Stomach (tissue), 9 donors: ENCODE data around the gene SELENOT. TPM values are rescaled to one million over a fixed set of nuclear protein-coding genes. Genes with fewer than 3 reads are reported as not detected.
"Not testable (repeated sequence)": the region's sequence is repeated elsewhere in the genome, so short reads cannot be mapped to it uniquely, and the experiment has no call there.

ENCODE experiments used
- DNase-seq, 2 donors: peaks; one replicate each; pipeline versions ENCODE4 v3.0.0 to v3.0.0-alpha.2; 2013 to 2019
- H3K27ac ChIP-seq, 5 donors: fragments of 200-600 bp in 4 of 5; sonication (generic) in 4 of 5; one replicate each; pipeline ENCODE4 v1.5.1; 2013 to 2019; ENCODE audit warnings: mild to moderate bottlenecking in 1 of 5, moderate library complexity in 1 of 5
- H3K27me3 ChIP-seq, 3 donors: fragments of 200-600 bp; sonication (generic); one replicate each; pipeline ENCODE4 v1.5.1; 2017 to 2019; ENCODE audit warnings: mixed run types in 1 of 3
- H3K36me3 ChIP-seq, 4 donors: fragments of 200-600 bp; sonication (generic); 1 replicate in 3 of 4; 2 replicates in 1 of 4; pipeline ENCODE4 v1.5.1; 2016 to 2019
- H3K4me1 ChIP-seq, 4 donors: fragments of 200-600 bp; sonication (generic); one replicate each; pipeline ENCODE4 v1.5.1; 2016 to 2019
- H3K4me3 ChIP-seq, 4 donors: fragments of 200-600 bp; sonication (generic) in 3 of 4; one replicate each; pipeline ENCODE4 v1.5.1; 2016 to 2019; ENCODE audit warnings: mild to moderate bottlenecking in 1 of 4
- H3K9me3 ChIP-seq, 4 donors: fragments of 200-600 bp; sonication (generic); one replicate each; pipeline ENCODE4 v1.5.1; 2016 to 2019
- CTCF ChIP-seq, 7 experiments: fragments of 450-650 bp in 4 of 7; fragments of 200-600 bp in 3 of 7; sonication (generic) in 3 of 7; IDR thresholded peaks; one replicate each; pipeline ENCODE4 v1.5.1; 2016 to 2019; ENCODE audit warnings: antibody characterized with exemption in 7 of 7, control low read depth in 2 of 7, mild to moderate bottlenecking in 1 of 7
- EP300 ChIP-seq: sonication (generic); formaldehyde crosslinking; IDR thresholded peaks from one replicate; pipeline ENCODE4 v1.6.1; 2017; ENCODE audit warnings: antibody characterized with exemption
- POLR2A ChIP-seq, 4 donors: fragments of 450-650 bp; IDR thresholded peaks; one replicate each; pipeline ENCODE4 v1.6.1; 2016; ENCODE audit warnings: antibody characterized with exemption in 4 of 4, control low read depth in 2 of 4, mild to moderate bottlenecking in 1 of 4, moderate library complexity in 1 of 4
- POLR2AphosphoS5 ChIP-seq, 3 donors: sonication (generic); formaldehyde crosslinking; IDR thresholded peaks; one replicate each; pipeline ENCODE4 v1.6.1; 2016; ENCODE audit warnings: antibody characterized with exemption in 3 of 3
- WGBS, 5 donors: extraction: QIAGEN DNeasy Blood & Tissue Kit in 3 of 5; methylation state at CpG; one replicate each; pipeline versions ENCODE4 v1.1.5 to v1.1.7; 2013 to 2018; 5-methylcytosine and 5-hydroxymethylcytosine counted together
- intact Hi-C: fragments of 100-400 bp; cut with DNase I; formaldehyde crosslinking; loops from one replicate; pipeline ENCODE4 v1.15.1; 2023; ENCODE audit warnings: low total_unique reads
- polyA plus RNA-seq, 3 donors: library from polyadenylated mRNA; stranded (reverse); fragments of 200-250 nt; gene quantifications; one replicate each; pipeline ENCODE4 v1.2.3, GENCODE V29; 2013
- total RNA-seq, 5 donors: library from RNA; depleted of rRNA; stranded (reverse); fragments of >200 nt; gene quantifications; one replicate each; pipeline versions ENCODE4 v1.1.0 to v1.2.3, GENCODE V29; 2014 to 2016
- donor health status: healthy with polysubstance abuse.
- donor health status: Bipolar disorder and iron deficiency.
- donor health status: healthy.

SELENOT gene
- total and polyA plus RNA-seq, 8 donors, result 41.5 to 324 (median 54.4) TPM

GRCh38 chr3:150589759-150590158 lies 13.4 kb upstream of the SELENOT start:
- H3K27me3 ChIP-seq, result no peaks in the 10 kb centered on the region
- peaks cover 6 to 17% (median 12%) of the 10 kb centered on the region in 4 donors for H3K36me3 ChIP-seq
- TF ChIP-seq EP300, result no peak
- no peak for TF ChIP-seq POLR2A (IDR thresholded peaks at IDR 0.05)
- TF ChIP-seq POLR2AphosphoS5 (IDR thresholded peaks at IDR 0.05), result no peak
- TF ChIP-seq CTCF (IDR thresholded peaks at IDR 0.05), result no peak
- H3K4me1 ChIP-seq, result peaks cover 0 to 5% (median 0%) of the 10 kb centered on the region in 4 donors
- peak in 1 of 2 donors; percentile 15 for DNase-seq
- H3K27ac ChIP-seq, result no peak overlapping the region
- intact Hi-C loops, result no loop called here
- no peak overlapping the region for H3K4me3 ChIP-seq
- H3K9me3 ChIP-seq, result no peaks in the 10 kb centered on the region
- 45 to 62% (median 54%) methylated on average over 6 of the region's 6 CpGs for WGBS, 5 donors

GRCh38 chr3:150594150-150594549 lies 9.0 kb upstream of the SELENOT start:
- Histone ChIP-seq H3K4me3 (no peak overlapping the region), H3K9me3 (no peaks in the 10 kb centered on the region), H3K27me3 (no peaks in the 10 kb centered on the region), H3K36me3 (no peaks in the 10 kb centered on the region), H3K4me1 (no peaks in the 10 kb centered on the region), H3K27ac (no peak overlapping the region)
- intact Hi-C loops, result no loop called here
- WGBS, 5 donors, result 88 to 93% (median 92%) methylated on average over 4 of the region's 4 CpGs
- DNase-seq, result no peak
- TF ChIP-seq POLR2AphosphoS5 (IDR thresholded peaks at IDR 0.05) (no peak), CTCF (IDR thresholded peaks at IDR 0.05) (no peak), EP300 (no peak), POLR2A (IDR thresholded peaks at IDR 0.05) (no peak)

- 81 to 91% (median 89%) methylated on average over 4 of the region's 4 CpGs for WGBS, 5 donors
- H3K36me3 ChIP-seq, result no peaks in the 10 kb centered on the region
- no peak for TF ChIP-seq CTCF (IDR thresholded peaks at IDR 0.05)
- TF ChIP-seq POLR2A (IDR thresholded peaks at IDR 0.05), result no peak
- no peak for TF ChIP-seq POLR2AphosphoS5 (IDR thresholded peaks at IDR 0.05)
- TF ChIP-seq EP300, result no peak
- no peak overlapping the region for H3K27ac ChIP-seq
- H3K4me3 ChIP-seq, result no peak overlapping the region
- DNase-seq, result no peak
- H3K9me3 ChIP-seq, result no peaks in the 10 kb centered on the region
- no peaks in the 10 kb centered on the region for H3K27me3 ChIP-seq
- intact Hi-C loops, result no loop called here
- H3K4me1 ChIP-seq, result peaks cover 0 to 15% (median 10%) of the 10 kb centered on the region in 4 donors
Observed at GRCh38 chr3:150597646-150598045, 5.5 kb upstream of the SELENOT start.

- WGBS, 5 donors, result 68 to 72% (median 70%) methylated on average over 4 of the region's 4 CpGs
- Histone ChIP-seq H3K36me3 (no peaks in the 10 kb centered on the region), H3K27ac (no peak overlapping the region), H3K9me3 (no peaks in the 10 kb centered on the region), H3K27me3 (no peaks in the 10 kb centered on the region), H3K4me1 (peaks cover 6 to 24% (median 17%) of the 10 kb centered on the region in 4 donors), H3K4me3 (no peak overlapping the region)
- DNase-seq, result peak in 1 of 2 donors; percentile 13
- TF ChIP-seq POLR2A (IDR thresholded peaks at IDR 0.05) (no peak), EP300 (no peak), POLR2AphosphoS5 (IDR thresholded peaks at IDR 0.05) (no peak), CTCF (IDR thresholded peaks at IDR 0.05) (no peak)
- intact Hi-C loops, result no loop called here
Observed at GRCh38 chr3:150599611-150600297, 3.4 kb upstream of the SELENOT start.

- H3K4me3 ChIP-seq, H3K27ac ChIP-seq, H3K27me3 ChIP-seq, DNase-seq, H3K36me3 ChIP-seq, H3K9me3 ChIP-seq, intact Hi-C loops: not testable (repeated sequence)
- peaks cover 17 to 35% (median 27%) of the 10 kb centered on the region in 4 donors for H3K4me1 ChIP-seq
- WGBS, 5 donors, result 91 to 94% (median 92%) methylated on average over 13 of the region's 13 CpGs
Observed at GRCh38 chr3:150600647-150601530, 2.2 kb upstream of the SELENOT start.
